Posterior cingulate gyrus (tissue), 11 donors: ENCODE data around the gene ADGRG2.

Experiments
- DNase-seq, 10 donors: peaks; one replicate each; pipeline versions ENCODE4 v3.0.0 to v3.0.0-alpha.2; 2020 to 2021; ENCODE audit warnings: mixed read lengths in 3 of 10
- intact Hi-C: fragments of 100-400 bp; cut with DNase I; formaldehyde crosslinking; loops from one replicate; pipeline ENCODE4 v1.15.1; 2023

Gene ADGRG2

GRCh38 chrX:18964026-18964425 is 158.2 kb downstream of the ADGRG2 start:
- DNase-seq = no peak
- intact Hi-C loops = no loop called here

GRCh38 chrX:18962329-18962728 is 159.9 kb downstream of the ADGRG2 start:
- intact Hi-C loops = no loop called here
- no peak for DNase-seq

DNA sequence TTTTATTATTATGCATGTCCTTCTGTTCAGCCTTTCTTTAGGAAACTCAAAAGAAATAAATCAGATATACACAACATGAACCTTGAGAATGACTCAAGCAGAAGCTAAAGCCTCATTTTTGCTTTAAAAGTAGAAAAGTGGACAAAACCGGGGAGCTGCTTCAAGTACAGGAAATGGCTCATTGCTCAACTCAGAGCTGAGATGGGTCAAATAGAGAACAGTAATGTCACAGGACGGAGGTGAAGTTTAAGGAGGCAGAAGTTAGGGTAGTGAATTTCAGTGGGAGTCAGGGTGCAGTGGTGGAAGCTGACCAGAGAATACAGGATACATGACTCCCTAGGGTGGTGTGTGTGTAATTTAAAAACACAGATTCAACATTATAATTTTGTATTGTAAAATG is 160.6 kb downstream of the ADGRG2 start:
- intact Hi-C loops = no loop called here
- no peak for DNase-seq

GRCh38 chrX:18956303-18957032 is 165.8 kb downstream of the ADGRG2 start:
- no peak for DNase-seq
- intact Hi-C loops = no loop called here

DNA sequence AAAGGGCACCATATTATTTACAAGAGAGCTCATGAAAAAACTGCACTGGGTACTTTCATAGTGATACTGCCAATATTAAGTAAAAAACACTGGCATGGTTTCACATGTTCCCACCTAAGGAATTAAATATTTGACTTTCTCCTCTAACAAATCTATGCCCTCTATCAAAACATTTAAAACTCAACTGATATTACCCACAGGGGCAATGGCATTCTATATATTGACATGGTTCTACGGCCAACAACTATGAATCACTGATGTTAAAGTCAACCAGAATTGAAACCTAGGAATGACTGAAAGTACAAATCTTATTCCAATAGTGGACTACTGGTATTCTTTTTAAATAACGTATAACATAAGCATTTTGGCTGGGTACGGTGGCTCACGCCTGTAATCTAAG is 166.6 kb downstream of the ADGRG2 start:
- DNase-seq = no peak
- intact Hi-C loops = no loop called here

GRCh38 chrX:18951032-18951431 is 171.2 kb downstream of the ADGRG2 start:
- intact Hi-C loops = no loop called here
- no peak for DNase-seq

DNA sequence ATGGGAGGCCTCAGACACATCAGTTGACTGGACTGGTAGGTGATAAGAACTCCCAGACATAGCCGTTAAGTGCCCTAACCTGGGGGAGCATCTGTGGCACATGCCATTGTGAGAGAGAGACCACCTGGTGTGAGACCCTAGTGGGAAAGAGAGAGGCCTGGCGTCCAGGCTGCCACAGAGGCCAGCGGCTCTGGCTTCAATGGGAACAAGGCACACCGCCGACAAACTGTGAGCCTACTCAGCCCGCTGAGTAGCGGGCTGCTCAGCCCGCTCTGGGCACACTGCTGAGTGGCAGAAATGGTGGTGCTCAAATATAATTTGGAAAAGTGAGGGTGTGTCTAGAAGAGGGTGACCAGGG is 172.3 kb downstream of the ADGRG2 start:
- intact Hi-C loops = no loop called here
- no peak for DNase-seq

GRCh38 chrX:18949291-18949943 is 172.9 kb downstream of the ADGRG2 start:
- no peak for DNase-seq
- intact Hi-C loops = no loop called here

DNA sequence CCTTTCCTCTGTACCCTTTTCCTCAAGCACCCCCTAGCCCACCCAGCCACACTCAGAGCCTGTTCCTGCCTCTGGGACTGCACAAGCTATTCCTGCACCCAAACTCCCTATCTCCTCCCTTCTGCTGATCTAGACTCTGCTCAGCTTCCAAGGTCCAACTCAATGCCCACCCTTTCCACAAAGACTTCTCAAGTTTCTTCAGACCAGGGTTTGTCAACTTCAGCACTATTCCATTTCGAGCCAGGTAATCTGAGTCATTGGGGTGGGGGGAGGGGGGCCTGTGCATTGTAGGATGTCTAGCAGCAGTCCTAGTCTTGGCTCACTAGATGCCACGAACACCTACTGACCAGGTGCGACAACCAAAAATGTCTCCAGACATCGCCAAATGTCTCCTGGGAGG is 175.7 kb downstream of the ADGRG2 start:
- no peak for DNase-seq

GRCh38 chrX:18946157-18946556 is 176.1 kb downstream of the ADGRG2 start:
- intact Hi-C loops = no loop called here
- no peak for DNase-seq

More for the DNA sequence above, 175.7 kb downstream of the ADGRG2 start:
- intact Hi-C loops = no loop called here

- intact Hi-C loops = no loop called here
- no peak for DNase-seq
These were observed 176.8 kb downstream of the ADGRG2 start for GRCh38 chrX:18945483-18945882.

DNA sequence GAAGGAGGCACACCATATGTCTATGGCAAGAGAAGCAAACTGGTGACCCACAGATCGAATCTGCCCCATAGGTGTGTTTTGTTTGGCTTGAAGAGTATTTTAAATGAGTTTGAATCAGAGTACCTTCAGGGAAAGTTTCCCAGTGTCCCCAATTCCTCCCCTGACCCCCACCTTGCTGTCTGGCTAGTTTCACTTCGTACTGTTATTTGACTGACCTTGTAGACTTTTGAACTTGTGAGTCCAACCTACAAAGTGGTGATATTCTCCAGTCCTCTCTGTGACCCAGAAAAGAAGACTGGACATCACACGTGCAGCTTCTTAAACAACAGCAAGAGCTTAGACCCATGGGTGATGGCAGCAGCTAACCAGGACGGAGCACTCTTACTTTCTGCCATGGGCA is 177.8 kb downstream of the ADGRG2 start:
- intact Hi-C loops = no loop called here
- DNase-seq = no peak

DNA sequence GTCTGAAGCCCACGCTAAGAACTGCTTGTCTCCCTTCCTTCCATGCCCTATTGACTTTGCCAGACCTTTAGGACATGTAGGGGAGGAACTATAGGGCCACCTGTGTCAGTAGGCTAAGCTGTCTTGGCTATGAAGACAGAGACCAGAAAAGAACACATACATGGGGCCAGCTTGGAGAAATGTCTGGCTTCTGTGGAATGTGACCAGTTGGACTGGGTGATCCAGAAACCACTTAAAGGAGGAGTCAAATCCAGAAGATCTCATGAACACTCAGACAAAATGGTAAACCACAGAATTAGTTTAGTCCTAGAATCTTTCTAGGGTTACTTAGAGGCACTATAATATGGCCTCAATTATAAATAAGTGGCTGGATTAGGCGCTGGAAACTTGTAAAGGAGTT is 180.4 kb downstream of the ADGRG2 start:
- DNase-seq = no peak
- intact Hi-C loops = no loop called here
